HG03196 (cell line): ENCODE measurements around the gene CAMSAP2.

Experiments
- ATAC-seq: cut with Tn5 transposase; IDR thresholded peaks from one replicate; pipeline ENCODE4 v1.9.1; 2021; ENCODE audit not compliant: unreplicated experiment

CAMSAP2 gene

GRCh38 chr1:200895801-200896530 lies 157.3 kb downstream of the CAMSAP2 start:
- ATAC-seq: peak; percentile 43

- no peak for ATAC-seq
Measured at GRCh38 chr1:200896531-200897196, 158.0 kb downstream of the CAMSAP2 start.

GRCh38 chr1:200897259-200897658 lies 158.6 kb downstream of the CAMSAP2 start:
- ATAC-seq: no peak

GRCh38 chr1:200899015-200899386 lies 160.3 kb downstream of the CAMSAP2 start:
- ATAC-seq: no peak

- ATAC-seq: no peak
Measured at GRCh38 chr1:200899451-200899915, 160.8 kb downstream of the CAMSAP2 start.

- ATAC-seq: no peak
Measured at GRCh38 chr1:200899954-200900867, 161.5 kb downstream of the CAMSAP2 start.

- ATAC-seq: no peak
Measured at GRCh38 chr1:200900877-200901276, 162.2 kb downstream of the CAMSAP2 start.

- no peak for ATAC-seq
Measured at GRCh38 chr1:200901350-200901749, 162.7 kb downstream of the CAMSAP2 start.

GRCh38 chr1:200901796-200902444 lies 163.2 kb downstream of the CAMSAP2 start:
- ATAC-seq: no peak

GRCh38 chr1:200903793-200904192 lies 165.1 kb downstream of the CAMSAP2 start:
- no peak for ATAC-seq

- ATAC-seq: no peak
Measured at GRCh38 chr1:200904772-200905171, 166.1 kb downstream of the CAMSAP2 start.

GRCh38 chr1:200905411-200906052 lies 166.8 kb downstream of the CAMSAP2 start:
- ATAC-seq: peak; percentile 37

GRCh38 chr1:200906491-200906890 lies 167.8 kb downstream of the CAMSAP2 start:
- ATAC-seq: no peak

GRCh38 chr1:200907611-200908097 lies 169.0 kb downstream of the CAMSAP2 start:
- ATAC-seq: peak; percentile 42

- ATAC-seq: no peak
Measured at GRCh38 chr1:200908191-200908868, 169.6 kb downstream of the CAMSAP2 start.

- peak; percentile 19 for ATAC-seq
Measured at GRCh38 chr1:200909071-200909470, 170.4 kb downstream of the CAMSAP2 start.

GRCh38 chr1:200909757-200910239 lies 171.1 kb downstream of the CAMSAP2 start:
- ATAC-seq: peak; percentile 56
